IMR-90 (cell line): ENCODE results near the gene DBN1. TPM values are rescaled to one million over a fixed set of nuclear protein-coding genes. Genes with fewer than 3 reads are reported as not detected.

Source experiments
- ATAC-seq: fragments of 200-7000 bp; cut with Tn5 transposase; 2 replicates; pipeline ENCODE4 v1.9.1; 2020; ENCODE audit warnings: low read depth, mild to moderate bottlenecking, moderate library complexity
- BruUV-seq: library from RNA; stranded (reverse); fragments of 400-500 nt; replicated peaks from 2 replicates; lab custom pipeline; 2021; lab: Mats Ljungman, UMichigan
- CTCF ChIA-PET: fragments of 300-600 bp; formaldehyde crosslinking; extraction: SDS; loops from one replicate; lab custom pipeline; 2021; ENCODE audit warnings: antibody characterized with exemption; lab: Yijun Ruan, JAX
- POLR2A ChIA-PET: fragments of 300-600 bp; sonication (Branson Sonifier 250); formaldehyde crosslinking; loops from one replicate; lab custom pipeline; 2022; ENCODE audit warnings: antibody characterized with exemption; ENCODE audit not compliant: unreplicated experiment; lab: Charles Lee
- DNase-seq: peaks from one replicate; pipeline ENCODE4 v3.0.0; 2013
- H2AFZ ChIP-seq: replicated peaks from 2 replicates; pipeline ENCODE3; 2013; ENCODE audit warnings: low read length, mild to moderate bottlenecking; ENCODE audit not compliant: poor library complexity
- H2AK5ac ChIP-seq: 2 replicates; pipeline ENCODE4 v1.6.1; 2013; ENCODE audit warnings: low read depth, low read length, inconsistent platforms
- H2AK9ac ChIP-seq: replicated peaks from 2 replicates; pipeline ENCODE3; 2013; ENCODE audit warnings: mild to moderate bottlenecking, low read depth, low read length, moderate library complexity; ENCODE audit not compliant: poor library complexity
- H2BK120ac ChIP-seq: 2 replicates; pipeline ENCODE4 v1.6.1; 2013; ENCODE audit warnings: low read depth, low read length, inconsistent platforms
- H2BK15ac ChIP-seq: 3 replicates; pipeline ENCODE4 v1.6.1; 2013; ENCODE audit warnings: low read depth, low read length, inconsistent platforms
- H2BK20ac ChIP-seq: 2 replicates; pipeline ENCODE4 v1.6.1; 2013; ENCODE audit warnings: low read depth, mild to moderate bottlenecking, inconsistent platforms, low read length, moderate library complexity
- H2BK5ac ChIP-seq: 2 replicates; pipeline ENCODE4 v1.6.1; 2013; ENCODE audit warnings: mild to moderate bottlenecking, low read depth, low read length, inconsistent platforms; ENCODE audit not compliant: poor library complexity, severe bottlenecking
- H3K14ac ChIP-seq: replicated peaks from 2 replicates; pipeline ENCODE4 v1.6.1; 2013; ENCODE audit warnings: low read depth, low read length, inconsistent platforms
- H3K18ac ChIP-seq: 2 replicates; pipeline ENCODE4 v1.6.1; 2013; ENCODE audit warnings: low read depth, low read length, control low read depth
- H3K23ac ChIP-seq: 2 replicates; pipeline ENCODE4 v1.6.1; 2013; ENCODE audit warnings: low read depth, low read length, inconsistent platforms
- H3K27ac ChIP-seq: 2 replicates; pipeline ENCODE4 v1.5.1; 2013; ENCODE audit warnings: mild to moderate bottlenecking, control low read depth, low read length; ENCODE audit not compliant: insufficient read depth
- H3K27me3 ChIP-seq: 2 replicates; pipeline ENCODE4 v1.6.1; 2013; ENCODE audit warnings: low read length; ENCODE audit not compliant: control insufficient read depth, insufficient read depth
- H3K36me3 ChIP-seq: 2 replicates; pipeline ENCODE4 v1.6.1; 2013; ENCODE audit warnings: low read length, mixed read lengths; ENCODE audit not compliant: control insufficient read depth, insufficient read depth
- H3K4ac ChIP-seq: 2 replicates; pipeline ENCODE4 v1.6.1; 2013; ENCODE audit warnings: low read depth, low read length, inconsistent platforms
- H3K4me1 ChIP-seq: 2 replicates; pipeline ENCODE4 v1.6.1; 2013; ENCODE audit warnings: low read length, mixed read lengths; ENCODE audit not compliant: control insufficient read depth, insufficient read depth
- H3K4me2 ChIP-seq: 2 replicates; pipeline ENCODE4 v1.6.1; 2013; ENCODE audit warnings: low read depth, mild to moderate bottlenecking, control low read depth, low read length, moderate library complexity
- H3K4me3 ChIP-seq: 2 replicates; pipeline ENCODE4 v1.5.1; 2013; ENCODE audit warnings: low read depth, mild to moderate bottlenecking, control low read depth, low read length, moderate library complexity; ENCODE audit not compliant: insufficient read depth
- H3K56ac ChIP-seq: 2 replicates; pipeline ENCODE4 v1.6.1; 2013; ENCODE audit warnings: low read length, inconsistent platforms; ENCODE audit not compliant: insufficient read depth; ENCODE audit errors: extremely low read depth
- H3K79me1 ChIP-seq, 2 experiments: 2 replicates each; pipeline ENCODE4 v1.6.1; 2013; ENCODE audit warnings: low read length in 2 of 2, inconsistent platforms in 1 of 2, low read depth in 1 of 2
- H3K9ac ChIP-seq: 2 replicates; pipeline ENCODE4 v1.6.1; 2013; ENCODE audit warnings: low read depth, low read length, control low read depth
- H3K9me1 ChIP-seq: 2 replicates; pipeline ENCODE4 v1.6.1; 2013; ENCODE audit warnings: low read length, inconsistent platforms; ENCODE audit not compliant: insufficient read depth
- H3K9me3 ChIP-seq: 2 replicates; pipeline ENCODE4 v1.6.1; 2013; ENCODE audit warnings: low read length; ENCODE audit not compliant: control insufficient read depth, insufficient read depth
- H4K20me1 ChIP-seq: 2 replicates; pipeline ENCODE4 v1.6.1; 2013; ENCODE audit warnings: low read length, inconsistent platforms; ENCODE audit not compliant: insufficient read depth
- H4K5ac ChIP-seq: 2 replicates; pipeline ENCODE4 v1.6.1; 2013; ENCODE audit warnings: mild to moderate bottlenecking, low read depth, low read length, control low read depth
- H4K8ac ChIP-seq, 2 experiments: 2 replicates each; pipeline ENCODE4 v1.6.1; 2013; ENCODE audit warnings: low read depth in 2 of 2, low read length in 2 of 2, control low read depth in 1 of 2, inconsistent platforms in 1 of 2
- H4K91ac ChIP-seq: 2 replicates; pipeline ENCODE4 v1.6.1; 2013; ENCODE audit warnings: low read depth, low read length, inconsistent platforms; ENCODE audit not compliant: insufficient read depth
- CEBPB ChIP-seq: IDR thresholded peaks from 2 replicates; pipeline ENCODE4 v1.6.1; 2012; ENCODE audit warnings: low read depth, low read length, improper control_type of control experiment
- FOS ChIP-seq: fragments of 150-350 bp; IDR thresholded peaks from 2 replicates; pipeline ENCODE4 v1.6.1; 2016; ENCODE audit warnings: low read depth, low read length
- MAFK ChIP-seq: IDR thresholded peaks from 2 replicates; pipeline ENCODE4 v1.6.1; 2012; ENCODE audit warnings: low read depth, low read length, improper control_type of control experiment
- MAZ ChIP-seq: IDR thresholded peaks from 2 replicates; pipeline ENCODE4 v1.6.1; 2012; ENCODE audit warnings: low read depth, mild to moderate bottlenecking, low read length, improper control_type of control experiment, moderate library complexity, borderline replicate concordance
- NFE2L2 ChIP-seq: fragments of 150-350 bp; IDR thresholded peaks from 2 replicates; pipeline ENCODE4 v1.6.1; 2016; ENCODE audit warnings: low read depth, mild to moderate bottlenecking, low read length
- POLR2A ChIP-seq: IDR thresholded peaks from 2 replicates; pipeline ENCODE4 v1.6.1; 2012; ENCODE audit warnings: mild to moderate bottlenecking, low read depth, low read length
- RAD21 ChIP-seq: IDR thresholded peaks from 2 replicates; pipeline ENCODE4 v1.6.1; 2012; ENCODE audit warnings: low read length, improper control_type of control experiment
- RFX5 ChIP-seq: IDR thresholded peaks from 2 replicates; pipeline ENCODE4 v1.8.0; 2012; ENCODE audit warnings: low read depth, mild to moderate bottlenecking, low read length, moderate library complexity
- WGBS, 2 experiments: methylation state at CpG; one replicate each; pipeline versions ENCODE4 v1.1.5 to v1.1.7; 2013; ENCODE audit warnings: missing lambda C conversion rate in 2 of 2; ENCODE audit not compliant: insufficient read length in 1 of 2; ENCODE audit errors: extremely low coverage in 2 of 2; 5-methylcytosine and 5-hydroxymethylcytosine counted together
- dilution Hi-C: fragments of 300-500 bp; cut with HindIII; formaldehyde crosslinking; loops from one replicate; pipeline ENCODE4 v1.14.3; 2018; ENCODE audit warnings: low sequenced_read_pairs; ENCODE audit not compliant: unreplicated experiment
- in situ Hi-C: fragments of 300-500 bp; cut with MboI; formaldehyde crosslinking; loops from 3 replicates; pipeline ENCODE4 v1.14.3; 2019; ENCODE audit warnings: low sequenced_read_pairs, inconsistent platforms, mixed read lengths
- intact Hi-C: fragments of 100-400 bp; cut with micrococcal nuclease; formaldehyde crosslinking; loops from 2 replicates; pipeline ENCODE4 v1.10.0; 2022
- polyA plus RNA-seq, 3 experiments: library from polyadenylated mRNA; depleted of rRNA; stranded (reverse); fragments of >200 nt; gene quantifications; 2 replicates each; pipeline ENCODE4 v1.2.3, GENCODE V29; 2012; ENCODE audit warnings: low replicate concordance in 1 of 3
- total RNA-seq: library from RNA; depleted of rRNA; stranded (reverse); fragments of >200 nt; gene quantifications from 2 replicates; pipeline ENCODE4 v1.2.3, GENCODE V29; 2012
- TF ChIP-seq, protein P1 (sequence below): conservative IDR thresholded peaks from 2 replicates; pipeline ENCODE4 v1.5.1; 2012; ENCODE audit warnings: mild to moderate bottlenecking, low read depth, low read length, improper control_type of control experiment

The DBN1 gene
- total and polyA plus RNA-seq, 2 of the 4 experiments (the other 2 are of a cell fraction) = 122 to 187 TPM

DNA sequence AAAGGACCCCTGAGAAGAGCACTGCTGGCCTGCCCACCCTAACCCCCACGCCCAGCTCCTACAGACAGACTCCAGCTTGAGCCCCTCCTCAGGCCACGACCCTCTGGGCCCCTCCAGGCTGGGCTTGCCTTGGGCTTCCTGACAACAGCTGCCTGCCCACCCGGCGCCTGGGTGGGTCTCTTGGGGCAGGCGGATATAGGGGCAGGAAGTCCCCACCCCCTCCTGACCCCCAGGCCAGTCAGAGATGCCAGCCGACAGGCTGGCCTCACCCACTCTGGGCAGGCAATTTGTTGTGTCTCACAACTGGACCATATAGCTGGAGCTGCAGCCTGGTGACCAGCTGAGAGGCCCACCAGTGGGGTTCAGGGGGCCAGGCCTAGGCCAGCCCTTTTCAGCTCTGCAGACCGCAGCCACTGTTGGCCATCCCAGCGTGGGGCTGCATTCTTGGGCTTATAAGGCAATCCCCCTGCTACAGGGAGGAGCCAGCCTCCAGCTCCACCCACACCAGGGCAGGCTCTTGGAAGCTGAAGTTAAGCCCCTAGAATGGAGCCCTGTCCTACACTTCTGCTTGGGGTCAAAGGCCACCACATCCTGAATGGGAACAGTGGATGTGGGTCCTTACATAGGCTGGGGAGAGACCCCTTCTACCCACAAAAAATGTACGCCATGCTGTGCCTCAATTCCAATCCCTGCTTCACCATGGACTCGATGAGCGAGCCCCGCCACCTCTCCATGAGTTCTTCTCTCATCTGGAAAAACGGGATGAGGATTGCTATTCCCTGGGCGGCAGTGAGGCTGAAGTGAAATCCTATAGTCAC lies 22.0 kb upstream of the DBN1 start:
- no TSS peak for BruUV-seq
- Histone ChIP-seq H3K27ac (peak overlapping the region; percentile 100), H4K91ac (peak overlapping the region; percentile 99), H3K27me3 (no peaks in the 10 kb centered on the region), H3K18ac (peak overlapping the region; percentile 94), H3K4ac (peak overlapping the region; percentile 100), H3K4me1 (peaks cover 35% of the 10 kb centered on the region), H3K4me2 (peak overlapping the region; percentile 82), H3K9me3 (no peaks in the 10 kb centered on the region), H3K36me3 (peaks cover 48% of the 10 kb centered on the region), H4K20me1 (peaks cover 66% of the 10 kb centered on the region), H3K79me1 (peaks cover 24 to 66% of the 10 kb centered on the region in 2 experiments), H2BK20ac (peak overlapping the region; percentile 85), H3K9ac (peak overlapping the region; percentile 100), H2AK5ac (peak overlapping the region; percentile 100), H4K8ac (peak overlapping the region; percentile 96 to 97), H4K5ac (peak overlapping the region; percentile 95), H3K9me1 (peaks cover 9% of the 10 kb centered on the region), H2AFZ (peak overlapping the region; percentile 82), H2BK15ac (peak overlapping the region; percentile 87; the same call in 1 of the 3 replicates), H3K23ac (peak overlapping the region; percentile 100), H2AK9ac (peak overlapping the region; percentile 100), H2BK120ac (peak overlapping the region; percentile 93), H2BK5ac (peak overlapping the region; percentile 100), H3K14ac (peak overlapping the region; percentile 99), H3K56ac (peak overlapping the region; percentile 90), H3K4me3 (peak overlapping the region; percentile 91)
- ATAC-seq (peak; percentile 40), DNase-seq (peak; percentile 88)
- no peak for TF ChIP-seq MAFK
- TF ChIP-seq POLR2A = peak; percentile 76
- no peak for TF ChIP-seq RFX5
- TF ChIP-seq RAD21 = no peak
- no peak for TF ChIP-seq NFE2L2
- TF ChIP-seq CEBPB = 0 out of 2 replicates have a peak, but pooled peaks have one; percentile 2
- TF ChIP-seq FOS = no peak
- TF ChIP-seq MAZ = peak; percentile 65; the same call in 1 of the 2 replicates
- TF ChIP-seq, protein P1, sequence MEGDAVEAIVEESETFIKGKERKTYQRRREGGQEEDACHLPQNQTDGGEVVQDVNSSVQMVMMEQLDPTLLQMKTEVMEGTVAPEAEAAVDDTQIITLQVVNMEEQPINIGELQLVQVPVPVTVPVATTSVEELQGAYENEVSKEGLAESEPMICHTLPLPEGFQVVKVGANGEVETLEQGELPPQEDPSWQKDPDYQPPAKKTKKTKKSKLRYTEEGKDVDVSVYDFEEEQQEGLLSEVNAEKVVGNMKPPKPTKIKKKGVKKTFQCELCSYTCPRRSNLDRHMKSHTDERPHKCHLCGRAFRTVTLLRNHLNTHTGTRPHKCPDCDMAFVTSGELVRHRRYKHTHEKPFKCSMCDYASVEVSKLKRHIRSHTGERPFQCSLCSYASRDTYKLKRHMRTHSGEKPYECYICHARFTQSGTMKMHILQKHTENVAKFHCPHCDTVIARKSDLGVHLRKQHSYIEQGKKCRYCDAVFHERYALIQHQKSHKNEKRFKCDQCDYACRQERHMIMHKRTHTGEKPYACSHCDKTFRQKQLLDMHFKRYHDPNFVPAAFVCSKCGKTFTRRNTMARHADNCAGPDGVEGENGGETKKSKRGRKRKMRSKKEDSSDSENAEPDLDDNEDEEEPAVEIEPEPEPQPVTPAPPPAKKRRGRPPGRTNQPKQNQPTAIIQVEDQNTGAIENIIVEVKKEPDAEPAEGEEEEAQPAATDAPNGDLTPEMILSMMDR = no peak
- in situ Hi-C loops (no loop called here), dilution Hi-C loops (no loop called here), intact Hi-C loops (loop anchor here (2.0 kb wide), 1 partner anchor 23 kb away; the partner anchor contains the start of gene DBN1)
- CTCF ChIA-PET = interaction anchor here (0.9 to 1.6 kb wide), 2 partner anchors 38 to 51 kb away, joined by 4 to 6 read pairs; no protein-coding TSS in a partner anchor
- POLR2A ChIA-PET = interaction anchor here (0.6 to 2.1 kb wide), 8 partner anchors 10 to 942 kb away, joined by 3 to 11 read pairs (median 3); partner anchors contain the start of gene GRK6
- WGBS, 2 experiments = 0% methylated on average over 2 of the region's 14 CpGs; no CpG with 5 or more reads in 1 of the 2 experiments
